NCI-H524 treated with DMSO at 0.1 percent for 48 hours (cell line): ENCODE results near the gene PIK3C2G.
"Not testable (repeated sequence)": the region's sequence is repeated elsewhere in the genome, so short reads cannot be mapped to it uniquely, and the experiment has no call there.

Experiments used
- DNase-seq: peaks from one replicate; lab custom pipeline; 2025; lab: John Stamatoyannopoulos, UW

The PIK3C2G gene

DNA sequence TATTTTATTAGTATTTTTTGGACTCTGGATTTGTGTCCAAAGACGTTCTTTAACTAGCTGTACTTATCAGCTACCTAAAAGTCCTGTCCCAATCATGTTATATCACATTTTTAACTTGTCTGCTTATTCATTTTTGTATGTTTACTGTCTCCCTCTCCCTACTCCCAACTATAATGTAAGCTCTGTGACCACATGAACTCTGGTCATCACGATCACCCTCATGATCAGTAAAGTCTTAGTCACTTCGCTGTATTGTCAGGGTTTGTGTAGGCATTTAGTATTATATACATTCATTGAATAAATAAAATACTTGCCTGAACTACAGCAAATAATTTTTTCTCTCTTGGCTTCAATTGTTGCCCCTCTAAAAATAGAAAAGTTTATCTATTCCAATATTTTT, 211.0 kb downstream of the PIK3C2G start:
- DNase-seq, result no peak

DNA sequence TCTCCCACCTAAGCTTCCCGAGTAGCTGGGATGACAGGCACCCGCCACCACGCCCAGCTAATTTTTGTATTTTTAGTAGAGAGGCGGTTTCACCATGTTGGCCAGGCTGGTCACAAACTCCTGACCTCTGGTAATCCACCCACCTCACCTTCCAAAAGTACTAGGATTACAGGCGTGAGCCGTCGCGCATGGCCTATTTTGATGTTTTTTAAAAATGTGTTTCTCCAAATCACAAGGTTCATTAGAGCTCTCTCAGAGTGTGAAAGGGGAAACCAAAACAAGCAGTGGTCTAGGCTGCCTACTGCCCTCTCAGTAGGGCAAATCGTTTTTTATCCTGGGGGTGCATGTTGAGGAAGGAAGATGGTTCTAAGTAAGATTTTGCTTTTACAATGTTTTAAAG, 211.5 kb downstream of the PIK3C2G start:
- DNase-seq, result no peak

DNA sequence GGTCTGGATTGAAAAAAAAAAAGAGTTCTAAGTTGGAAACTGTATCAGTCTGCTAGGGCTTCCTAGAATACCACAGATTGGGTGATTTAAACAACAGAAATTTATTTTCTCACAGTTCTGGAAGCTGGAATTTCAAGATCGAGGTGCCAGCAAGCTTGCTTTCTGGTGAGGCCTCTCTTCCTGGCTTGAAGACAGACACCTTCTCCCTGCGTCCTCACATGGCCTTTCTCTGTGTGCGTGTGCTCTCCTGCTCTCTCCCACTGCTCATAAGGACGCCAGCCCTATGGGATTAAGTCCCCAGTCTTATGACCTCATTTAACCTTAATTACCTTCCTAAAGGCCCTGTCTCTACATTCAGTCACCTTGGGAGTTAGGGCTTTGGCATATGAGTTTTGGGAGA, 215.5 kb downstream of the PIK3C2G start:
- no peak for DNase-seq

DNA sequence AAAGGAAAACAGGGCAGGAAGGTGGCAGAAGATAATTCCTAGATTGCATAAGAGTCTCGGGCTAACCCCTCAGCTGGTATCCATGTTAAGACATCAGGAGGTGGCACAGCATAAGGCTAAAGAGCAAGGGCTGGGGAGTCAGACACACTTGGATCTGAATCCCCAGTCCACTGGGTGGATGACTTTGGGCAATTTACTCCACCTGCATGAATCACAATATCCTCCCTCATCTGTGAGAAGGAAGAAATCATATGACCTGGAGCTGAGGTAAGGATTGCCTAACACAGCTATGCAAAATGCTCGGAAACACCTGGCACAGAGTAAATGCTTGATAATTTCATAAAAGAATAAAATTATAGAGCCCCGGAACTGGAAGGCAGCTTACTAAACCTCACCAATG, 217.9 kb downstream of the PIK3C2G start:
- DNase-seq, result no peak

DNA sequence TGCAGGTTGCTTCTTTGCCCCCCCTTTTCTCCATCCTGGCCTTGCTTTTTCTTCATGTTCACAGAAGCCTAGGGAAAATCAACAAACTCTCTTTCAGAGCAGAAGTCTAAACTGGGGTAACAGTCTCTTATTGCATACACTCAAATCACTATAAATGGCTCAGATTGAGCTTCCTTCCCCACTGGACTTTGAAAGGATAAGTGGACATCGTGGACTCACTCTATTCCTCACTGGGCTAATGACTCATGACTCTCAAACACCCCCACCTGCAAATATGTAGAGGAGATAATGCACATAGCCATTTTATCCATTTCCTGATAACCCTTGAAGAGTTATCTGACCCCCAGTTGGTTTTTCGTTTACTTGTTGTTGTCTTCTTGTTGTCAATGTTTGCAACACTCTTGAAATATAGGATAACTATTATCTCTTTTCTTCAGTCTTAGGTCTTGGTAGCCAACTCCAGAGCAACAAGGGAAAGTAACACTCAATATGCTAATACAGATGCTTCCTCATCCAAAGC, 221.3 kb downstream of the PIK3C2G start:
- no peak for DNase-seq

DNA sequence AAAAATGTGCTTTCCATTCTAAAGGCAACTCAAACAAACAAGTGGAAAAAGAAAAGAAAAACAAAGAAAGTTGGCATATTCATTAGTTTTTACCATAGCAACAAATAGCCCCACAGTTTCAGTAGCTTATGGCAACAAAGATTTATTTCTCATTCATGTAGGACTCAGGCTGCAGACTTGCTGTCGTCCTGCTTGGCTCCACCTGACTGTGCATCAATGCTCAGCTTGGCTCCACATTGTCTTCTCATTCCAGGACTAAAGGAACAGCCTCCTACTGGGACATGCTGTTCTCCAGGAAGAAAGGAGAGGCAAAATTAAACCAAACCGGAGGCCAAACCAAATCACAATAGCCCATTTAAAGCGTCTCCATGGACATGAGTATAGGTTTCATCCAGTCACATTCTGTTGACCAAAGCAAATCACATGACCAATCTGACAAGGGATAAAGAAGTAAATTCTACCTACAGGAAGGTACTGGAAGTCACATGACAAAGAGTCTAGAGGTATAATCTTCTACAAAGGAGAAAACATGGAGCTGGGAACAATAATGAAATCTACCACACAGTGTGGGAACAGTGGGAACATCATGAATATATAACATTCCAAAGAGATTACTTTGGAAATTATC, 222.5 kb downstream of the PIK3C2G start:
- no peak for DNase-seq

DNA sequence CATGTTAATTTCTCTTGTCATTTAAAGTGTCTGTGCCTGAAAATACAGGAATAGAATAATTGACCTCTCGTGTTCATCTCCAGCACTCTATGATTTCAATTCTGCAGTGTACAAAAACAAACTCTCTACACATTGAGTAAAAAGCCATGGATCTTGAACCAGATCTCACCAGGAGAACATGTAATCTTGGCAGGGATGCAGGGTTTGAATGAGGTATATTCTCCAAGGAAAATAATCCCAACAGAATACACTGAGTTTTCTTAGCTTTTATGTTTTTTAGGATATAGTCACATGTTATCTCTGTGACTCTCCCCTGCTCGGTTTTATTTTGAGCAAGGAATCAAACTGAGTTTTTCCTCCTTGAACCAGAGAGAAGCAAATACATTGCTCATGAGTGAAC, 224.7 kb downstream of the PIK3C2G start:
- no peak for DNase-seq

DNA sequence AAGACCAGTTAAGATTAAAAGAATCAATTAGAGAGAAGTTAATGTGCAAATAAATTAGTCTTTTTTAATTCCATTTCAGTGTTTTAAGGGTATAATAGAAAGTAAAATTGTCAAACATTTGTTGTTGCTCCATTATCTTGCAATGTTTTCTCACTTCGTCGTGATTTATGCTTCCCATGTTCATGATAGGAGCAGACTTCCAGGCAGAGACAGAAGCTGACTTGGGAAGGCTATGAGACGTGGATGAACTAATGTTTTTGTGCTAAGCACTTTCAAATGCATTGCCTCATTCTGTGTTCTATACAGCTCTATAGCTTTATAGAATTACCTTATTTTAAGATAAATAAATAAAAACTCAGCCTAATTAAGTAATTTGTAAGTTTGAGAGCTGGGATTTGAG, 226.2 kb downstream of the PIK3C2G start:
- DNase-seq, result no peak

DNA sequence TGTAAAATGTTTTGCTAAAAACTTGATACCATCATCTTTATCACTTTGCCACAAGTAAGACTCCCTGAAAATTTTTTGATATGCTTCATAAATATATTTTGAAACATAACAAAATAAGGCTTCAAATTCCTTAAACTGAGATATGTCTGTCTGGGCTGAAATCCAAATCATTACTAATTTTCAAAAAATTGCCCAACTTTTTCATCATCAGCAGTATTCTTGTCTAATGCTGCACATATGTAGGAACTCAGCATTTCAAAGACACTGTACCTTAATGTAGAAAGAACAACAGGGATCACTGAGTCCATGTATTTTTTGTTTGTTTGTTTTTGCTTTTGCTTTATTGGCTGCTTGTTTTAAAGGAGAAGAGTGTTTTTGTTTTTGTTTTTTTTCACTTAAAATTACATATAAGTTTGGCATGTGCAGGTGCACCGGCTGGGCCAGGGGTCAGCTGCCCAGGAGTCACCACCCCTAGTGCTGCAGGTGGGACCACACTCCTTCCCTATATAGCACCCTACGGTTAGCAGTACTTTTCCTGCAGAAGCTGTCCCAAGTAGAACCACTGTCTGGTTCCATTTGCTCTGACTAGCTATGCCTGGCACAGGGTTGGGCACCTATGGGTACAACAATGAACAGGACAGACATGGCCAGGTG, 231.2 kb downstream of the PIK3C2G start:
- no peak for DNase-seq

DNA sequence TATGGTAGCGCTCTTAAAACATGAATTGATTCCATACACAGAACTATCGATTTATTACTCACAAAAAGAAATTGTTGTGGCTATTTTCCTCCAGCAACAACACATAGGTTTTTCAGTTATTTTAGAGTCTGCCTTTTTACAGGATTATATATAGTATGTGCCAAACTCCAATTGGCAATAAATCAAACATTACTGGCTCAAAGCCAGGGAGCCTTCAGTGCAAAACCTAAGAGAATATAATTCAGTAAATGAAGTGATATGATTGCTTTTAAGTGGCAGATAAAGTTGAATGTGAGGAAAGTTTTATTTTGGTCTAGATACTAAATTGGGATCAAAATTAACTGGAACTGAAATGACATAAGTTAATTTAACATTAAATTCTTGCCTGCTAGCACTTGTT, 234.8 kb downstream of the PIK3C2G start:
- no peak for DNase-seq

DNA sequence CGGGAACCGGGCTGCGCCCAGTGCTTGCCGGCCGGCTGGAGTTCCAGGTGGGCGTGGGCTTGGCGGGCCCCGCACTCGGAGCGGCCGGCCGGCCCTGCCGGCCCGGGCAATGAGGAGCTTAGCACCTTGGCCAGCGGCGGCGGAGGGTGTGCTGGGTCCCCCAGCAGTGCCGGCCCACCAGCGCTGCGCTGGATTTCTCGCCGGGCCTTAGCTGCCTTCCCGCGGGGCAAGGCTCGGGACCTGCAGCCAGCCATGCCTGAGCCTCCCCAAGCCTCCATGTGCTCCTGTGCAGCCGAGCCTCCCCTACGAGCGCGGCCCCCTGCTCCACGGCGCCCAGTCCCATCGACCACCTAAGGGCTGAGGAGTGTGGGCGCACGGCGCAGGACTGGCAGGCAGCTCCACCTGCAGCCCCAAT, 238.8 kb downstream of the PIK3C2G start:
- DNase-seq, result not testable (repeated sequence)

DNA sequence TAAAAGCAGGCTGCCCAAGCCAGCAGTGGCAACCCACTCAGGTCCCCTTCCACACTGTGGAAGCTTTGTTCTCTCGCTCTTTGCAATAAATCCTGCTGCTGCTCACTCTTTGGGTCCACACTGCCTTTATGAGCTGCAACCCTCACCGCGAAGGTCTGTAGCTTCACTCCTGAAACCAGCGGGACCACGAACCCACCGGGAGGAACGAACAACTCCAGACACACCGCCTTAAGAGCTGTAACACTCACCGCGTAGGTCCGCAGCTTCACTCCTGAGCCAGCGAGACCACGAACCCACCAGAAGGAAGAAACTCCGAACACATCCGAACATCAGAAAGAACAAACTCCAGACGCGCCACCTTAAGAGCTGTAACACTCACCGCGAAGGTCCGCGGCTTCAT, 239.4 kb downstream of the PIK3C2G start:
- DNase-seq, result not testable (repeated sequence)

DNA sequence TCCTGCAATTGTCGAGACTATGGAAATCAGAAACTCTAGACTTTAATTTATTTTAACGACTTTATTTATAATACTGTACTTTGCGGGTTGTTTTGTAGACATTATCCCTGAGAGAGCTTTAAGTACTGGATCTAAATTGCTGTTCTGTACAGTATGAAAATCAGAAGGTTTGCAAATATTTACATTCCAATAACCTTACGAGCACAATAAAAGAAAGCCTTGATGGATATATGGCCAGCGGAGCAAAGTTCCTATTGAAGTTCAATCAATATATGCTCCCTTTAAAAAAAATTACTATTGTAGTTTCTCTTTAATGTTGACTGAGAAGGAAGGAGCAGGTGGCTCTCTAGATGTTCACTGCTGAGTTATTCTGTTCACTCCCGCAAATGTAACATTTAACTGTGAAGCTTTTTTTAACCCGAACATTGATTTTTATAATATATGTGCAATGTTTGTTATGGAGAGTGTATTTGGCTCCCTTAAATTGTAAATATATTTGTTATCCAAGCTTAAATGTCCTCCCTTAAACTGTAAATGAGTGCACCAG, 241.2 kb downstream of the PIK3C2G start:
- no peak for DNase-seq

DNA sequence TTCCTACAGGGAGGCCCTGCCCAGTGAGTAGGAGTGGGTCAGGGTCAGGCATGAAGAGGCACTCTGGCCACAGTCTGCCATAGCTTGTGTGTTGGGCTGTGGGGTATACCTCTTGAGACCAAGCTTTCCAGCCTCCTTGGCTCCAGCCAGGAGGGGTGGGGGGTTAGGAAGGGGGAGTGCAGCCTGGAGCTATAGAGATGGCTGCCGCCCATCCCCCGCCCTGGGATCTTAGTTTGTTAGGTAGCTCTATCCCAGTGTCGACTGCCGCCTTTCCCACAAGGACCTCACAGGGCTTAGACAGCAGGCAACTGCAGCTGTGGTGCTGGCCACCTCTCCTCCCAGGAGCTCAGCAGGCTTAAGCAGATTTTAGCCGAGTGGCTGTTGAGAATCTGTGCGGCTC, 260.1 kb downstream of the PIK3C2G start:
- DNase-seq, result no peak

DNA sequence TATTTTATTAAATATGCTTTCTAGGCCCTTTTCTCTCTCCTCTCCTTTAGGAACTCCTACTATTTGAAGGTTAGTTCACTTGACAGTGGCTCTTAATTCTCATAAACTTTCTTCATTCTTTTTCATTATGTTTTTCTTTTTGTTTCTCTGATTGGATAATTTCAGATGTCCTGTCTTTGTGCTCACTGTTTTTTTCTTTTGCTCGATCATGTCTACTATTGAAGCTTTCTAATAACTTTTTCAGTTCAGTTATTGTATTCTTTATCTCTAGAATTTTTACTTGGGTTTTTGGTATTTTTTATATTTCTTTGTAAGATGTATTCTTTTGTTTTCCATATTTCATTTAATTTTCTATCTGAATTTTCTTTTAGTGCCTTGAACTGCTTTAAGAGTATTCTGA, 261.5 kb downstream of the PIK3C2G start:
- no peak for DNase-seq

DNA sequence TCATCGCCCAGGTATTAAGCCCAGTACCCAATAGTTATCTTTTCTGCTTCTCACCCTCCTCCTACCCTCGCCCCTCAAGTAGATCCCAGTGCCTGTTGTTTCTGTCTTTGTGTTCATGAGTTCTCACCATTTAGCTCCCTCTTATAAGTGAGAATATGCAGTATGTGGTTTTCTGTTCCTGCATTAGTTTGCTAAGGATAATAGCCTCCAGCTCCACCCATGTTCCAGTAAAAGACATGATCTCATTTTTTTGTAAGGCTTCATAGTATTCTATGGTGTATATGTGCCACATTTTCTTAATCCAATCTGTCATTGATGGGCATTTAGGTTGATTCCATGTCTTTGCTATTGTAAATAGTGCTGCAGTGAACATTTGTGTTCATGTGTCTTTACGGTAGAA, 281.2 kb downstream of the PIK3C2G start:
- not testable (repeated sequence) for DNase-seq

DNA sequence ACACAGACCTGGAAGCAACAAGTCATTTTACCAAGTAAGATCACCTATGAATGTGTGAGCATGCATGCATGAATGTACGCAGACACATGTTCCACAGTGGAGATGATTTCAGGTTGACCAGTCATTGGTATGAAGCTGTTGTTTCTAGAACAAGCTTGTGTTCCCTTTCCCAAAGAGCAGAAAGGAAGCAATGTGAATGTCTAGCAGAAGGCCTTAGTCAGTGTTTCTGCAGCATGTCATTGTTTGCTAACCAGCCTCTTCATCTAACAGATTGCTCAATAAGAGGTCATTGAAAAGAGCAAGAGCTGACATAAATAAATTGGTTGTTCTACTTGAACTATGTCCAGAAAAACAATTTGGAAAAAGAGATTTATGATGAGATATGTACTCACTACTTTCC, 285.1 kb downstream of the PIK3C2G start:
- no peak for DNase-seq

DNA sequence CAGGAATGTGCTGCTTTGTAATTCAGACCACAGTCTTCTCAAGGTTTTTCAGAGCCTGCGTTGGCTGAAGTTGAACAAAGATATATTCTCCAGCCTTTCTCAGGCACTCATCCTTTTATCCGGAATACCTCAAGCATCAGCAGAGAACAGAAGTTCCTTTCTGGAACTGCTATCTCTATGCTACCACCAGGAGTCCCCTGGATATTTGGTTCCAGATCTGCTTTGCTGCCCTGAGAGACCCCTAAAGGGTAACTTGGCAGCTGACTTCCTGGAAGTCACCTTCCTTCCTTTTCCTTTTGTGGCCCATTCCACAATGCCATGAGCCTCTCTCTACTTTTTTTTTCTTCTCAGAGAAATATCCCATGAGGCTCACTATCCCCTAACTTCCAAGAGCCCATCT, 288.3 kb downstream of the PIK3C2G start:
- no peak for DNase-seq

DNA sequence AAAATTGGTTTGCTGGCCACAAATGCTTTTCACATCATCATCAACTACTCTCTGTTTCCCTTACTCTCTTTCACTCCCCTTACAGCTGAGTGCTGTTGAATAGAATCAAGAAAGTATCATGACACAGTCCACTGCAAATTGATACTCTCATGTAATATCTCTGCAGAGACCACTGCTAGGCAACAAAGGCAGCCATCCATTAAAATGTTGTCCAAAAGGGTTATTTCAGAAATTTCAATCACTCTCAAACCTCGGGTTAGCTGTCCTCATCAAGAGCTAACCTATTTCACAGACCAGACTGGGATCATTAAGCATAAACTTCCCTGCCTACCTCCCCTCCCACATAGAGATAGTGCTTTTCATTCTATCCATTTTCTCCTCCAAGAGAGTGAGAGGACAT, 289.8 kb downstream of the PIK3C2G start:
- no peak for DNase-seq

DNA sequence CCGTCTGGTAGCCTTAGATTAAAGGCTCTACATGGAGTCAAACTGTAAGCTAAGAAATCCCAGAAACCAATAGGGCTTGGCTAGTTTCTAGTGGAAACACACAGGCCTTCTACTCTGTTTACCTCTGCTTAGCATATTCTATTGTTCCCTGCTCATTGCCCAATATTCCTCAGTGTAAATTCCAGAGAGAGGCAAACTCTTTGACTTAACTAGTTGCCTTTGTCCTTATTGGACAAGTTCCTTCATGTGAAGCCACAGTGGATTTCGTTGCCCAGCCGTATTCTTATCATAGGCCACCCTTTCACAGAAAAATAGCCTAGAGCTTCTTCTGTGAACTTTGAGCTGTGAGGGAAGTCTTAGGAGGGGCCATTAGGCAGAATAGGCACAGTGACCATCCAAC, 290.4 kb downstream of the PIK3C2G start:
- no peak for DNase-seq

DNA sequence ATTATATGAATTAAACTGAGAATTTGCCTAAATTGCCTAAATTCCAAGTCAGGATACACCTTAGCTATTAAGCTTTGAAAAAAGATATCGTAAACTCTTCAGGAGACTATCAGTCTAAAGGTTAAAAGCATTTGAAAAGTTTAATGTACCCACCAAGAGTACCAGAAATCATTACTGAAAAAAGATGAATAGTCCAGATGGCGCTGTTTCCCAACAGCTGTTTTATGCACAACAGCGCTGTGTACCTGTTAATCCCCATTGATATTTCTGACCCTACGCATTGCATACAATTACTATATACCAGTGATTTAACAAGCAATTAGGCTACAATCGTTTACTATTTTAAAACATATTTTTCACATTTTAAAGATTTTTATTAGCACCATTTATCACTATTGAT, 291.5 kb downstream of the PIK3C2G start:
- peak; percentile 49 for DNase-seq

DNA sequence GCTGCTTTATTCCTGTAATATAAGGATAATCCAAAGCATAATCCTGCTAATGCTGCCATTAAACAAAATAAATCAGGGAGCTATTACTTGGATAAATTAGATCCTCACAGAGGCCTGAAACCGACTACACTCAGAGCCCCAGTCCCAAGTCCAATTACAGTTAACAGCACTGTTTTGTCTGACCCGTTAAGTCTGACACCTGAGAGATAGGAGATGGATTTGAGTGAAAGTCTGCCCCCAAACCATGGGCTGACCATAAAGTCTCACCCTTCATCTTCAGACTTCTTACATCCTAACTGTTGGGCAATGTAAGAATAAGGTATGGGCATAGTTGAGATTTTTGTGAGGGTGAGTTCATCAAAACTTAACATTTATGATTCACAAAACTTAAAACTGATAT, 294.8 kb downstream of the PIK3C2G start:
- DNase-seq, result peak; percentile 86

DNA sequence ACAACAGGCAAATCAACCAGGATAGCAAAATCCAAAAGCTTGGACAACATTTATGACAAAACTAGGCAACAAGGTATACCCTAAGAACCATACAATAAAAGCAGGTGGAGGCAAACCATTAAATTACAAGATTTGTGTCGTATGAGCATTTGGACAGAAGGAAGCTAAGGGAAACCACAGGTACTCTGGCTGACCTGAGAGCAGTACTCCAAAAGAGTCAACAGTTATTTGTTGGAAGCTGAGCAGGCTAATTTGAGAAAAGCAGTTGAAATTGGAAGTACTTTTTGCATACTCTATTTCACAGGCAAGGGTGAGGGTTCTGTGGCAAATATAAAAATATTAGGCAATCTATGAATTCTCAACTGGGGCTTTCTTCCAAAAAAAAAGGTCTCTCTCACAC, 297.9 kb downstream of the PIK3C2G start:
- no peak for DNase-seq

DNA sequence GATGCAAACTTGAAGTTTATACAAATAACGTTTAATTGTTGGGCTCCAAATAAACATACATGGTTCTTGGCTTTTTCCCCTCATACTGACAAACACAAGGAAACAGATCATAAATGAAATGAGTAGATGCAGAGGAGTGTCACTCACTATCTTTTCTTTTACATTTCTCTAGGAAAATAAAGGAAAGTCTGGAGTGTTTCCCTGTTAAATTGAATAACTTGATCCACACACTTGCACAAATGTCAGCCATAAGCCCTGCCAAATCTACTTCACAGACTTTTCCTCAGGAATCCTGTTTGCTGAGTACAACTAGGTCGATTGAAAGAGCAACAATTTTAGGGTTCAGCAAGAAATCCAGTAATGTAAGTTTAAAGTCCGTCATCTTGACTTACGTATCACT, 301.2 kb downstream of the PIK3C2G start:
- no peak for DNase-seq
